Cardiac muscle cell (in vitro differentiated cells and primary cell): ENCODE measurements around the gene ACYP2. TPM values are rescaled to one million over a fixed set of nuclear protein-coding genes. Genes with fewer than 3 reads are reported as not detected.

Experiments used
- DNase-seq, 2 donors: peaks; one replicate each; pipeline versions ENCODE4 v3.0.0 to v3.0.0-alpha.2; 2010 to 2017; ENCODE audit warnings: low read depth in 1 of 2, low spot score in 1 of 2
- H3K27ac ChIP-seq: fragments of 200-600 bp; sonication (generic); 2 replicates; pipeline ENCODE4 v1.5.1; 2016
- H3K27me3 ChIP-seq: fragments of 200-600 bp; sonication (generic); 2 replicates; pipeline ENCODE4 v1.6.0; 2016; ENCODE audit warnings: control low read depth
- H3K36me3 ChIP-seq: fragments of 200-600 bp; sonication (generic); 2 replicates; pipeline ENCODE4 v1.5.1; 2016; ENCODE audit warnings: control low read depth
- H3K4me1 ChIP-seq: fragments of 200-600 bp; sonication (generic); 2 replicates; pipeline ENCODE4 v1.8.1; 2017; ENCODE audit warnings: low read depth, mild to moderate bottlenecking, mixed run types
- H3K4me3 ChIP-seq: fragments of 200-600 bp; sonication (generic); 2 replicates; pipeline ENCODE4 v1.5.1; 2016; ENCODE audit warnings: mild to moderate bottlenecking
- H3K9me3 ChIP-seq: fragments of 200-600 bp; sonication (generic); 2 replicates; pipeline ENCODE4 v1.5.1; 2017; ENCODE audit warnings: low read depth, mild to moderate bottlenecking, control low read depth
- CTCF ChIP-seq: IDR thresholded peaks from 2 replicates; pipeline ENCODE4 v1.5.1; 2012; ENCODE audit warnings: low read depth, mild to moderate bottlenecking, low read length
- polyA plus RNA-seq: library from polyadenylated mRNA; unstranded; fragments of >200 nt; fragmentation: Nextera tagmentation; extraction: Ambion mirVana; gene quantifications from 2 replicates; pipeline ENCODE4 v1.2.1, GENCODE V29; 2016
- total RNA-seq: library from RNA; depleted of rRNA; stranded (reverse); fragments of >200 nt; gene quantifications from 2 replicates; pipeline ENCODE4 v1.2.3, GENCODE V29; 2016

ACYP2 gene
- total and polyA plus RNA-seq, 2 experiments from 2014 or later = 12.6 to 46.8 TPM

- no peak for TF ChIP-seq CTCF
- Histone ChIP-seq H3K36me3 (no peaks in the 10 kb centered on the region), H3K27me3 (no peaks in the 10 kb centered on the region), H3K9me3 (no peaks in the 10 kb centered on the region), H3K4me3 (no peak overlapping the region), H3K27ac (no peak overlapping the region), H3K4me1 (peaks cover 16% of the 10 kb centered on the region)
- DNase-seq = no peak
Measured at GRCh38 chr2:54074606-54075341, 40.6 kb upstream of the ACYP2 start.

- Histone ChIP-seq H3K4me1 (peaks cover 16% of the 10 kb centered on the region), H3K27ac (no peak overlapping the region), H3K9me3 (no peaks in the 10 kb centered on the region), H3K4me3 (no peak overlapping the region), H3K27me3 (no peaks in the 10 kb centered on the region), H3K36me3 (no peaks in the 10 kb centered on the region)
- peak in 1 of 2 donors; percentile 16 for DNase-seq
- TF ChIP-seq CTCF = no peak
Measured at GRCh38 chr2:54076586-54076985, 38.8 kb upstream of the ACYP2 start.

- Histone ChIP-seq H3K4me1 (peaks cover 16% of the 10 kb centered on the region), H3K36me3 (no peaks in the 10 kb centered on the region), H3K27ac (peak overlapping the region; percentile 57), H3K9me3 (no peaks in the 10 kb centered on the region), H3K27me3 (no peaks in the 10 kb centered on the region), H3K4me3 (no peak overlapping the region)
- no peak for TF ChIP-seq CTCF
- no peak for DNase-seq
Measured at GRCh38 chr2:54077088-54077900, 38.1 kb upstream of the ACYP2 start.

- no peak for TF ChIP-seq CTCF
- Histone ChIP-seq H3K4me3 (no peak overlapping the region), H3K9me3 (no peaks in the 10 kb centered on the region), H3K27ac (no peak overlapping the region), H3K4me1 (peaks cover 16% of the 10 kb centered on the region), H3K36me3 (no peaks in the 10 kb centered on the region), H3K27me3 (no peaks in the 10 kb centered on the region)
- DNase-seq = no peak
Measured at GRCh38 chr2:54079331-54079730, 36.1 kb upstream of the ACYP2 start.

GRCh38 chr2:54081574-54081973, 33.8 kb upstream of the ACYP2 start:
- H3K9me3 ChIP-seq = no peaks in the 10 kb centered on the region
- no peak overlapping the region for H3K4me3 ChIP-seq
- H3K36me3 ChIP-seq = no peaks in the 10 kb centered on the region
- no peak for DNase-seq
- no peak overlapping the region for H3K27ac ChIP-seq
- peaks cover 14% of the 10 kb centered on the region for H3K4me1 ChIP-seq
- no peaks in the 10 kb centered on the region for H3K27me3 ChIP-seq
- no peak for TF ChIP-seq CTCF
